ENCODE measurements around the gene RAB43.

The RAB43 gene

DNA sequence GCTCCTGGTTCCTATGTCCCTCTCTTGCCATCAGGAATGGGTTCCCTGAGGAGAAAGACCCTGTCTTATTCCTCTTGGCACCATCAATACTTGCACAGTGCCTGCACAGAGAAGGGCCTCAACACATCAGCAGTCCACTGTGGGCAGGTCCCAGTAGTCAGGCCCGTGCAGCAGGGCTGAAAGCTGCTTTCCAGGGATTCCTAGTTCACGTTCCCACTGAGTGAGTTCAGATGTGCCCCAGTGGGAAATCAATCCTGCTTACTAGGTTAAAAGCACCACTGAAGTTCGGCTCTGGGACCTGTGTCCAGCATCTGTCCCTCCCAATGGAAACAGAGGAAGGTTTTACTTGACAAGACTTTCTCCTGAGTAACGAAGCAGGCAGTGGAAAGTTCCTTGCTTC lies 15.7 kb downstream of the RAB43 start:
- no peaks in the 10 kb centered on the region for H3K9me3 ChIP-seq (ENCODE audit: low read length)
- H3K4me2 ChIP-seq (ENCODE audit: low read length), result no peak overlapping the region
- TF ChIP-seq, protein P1, sequence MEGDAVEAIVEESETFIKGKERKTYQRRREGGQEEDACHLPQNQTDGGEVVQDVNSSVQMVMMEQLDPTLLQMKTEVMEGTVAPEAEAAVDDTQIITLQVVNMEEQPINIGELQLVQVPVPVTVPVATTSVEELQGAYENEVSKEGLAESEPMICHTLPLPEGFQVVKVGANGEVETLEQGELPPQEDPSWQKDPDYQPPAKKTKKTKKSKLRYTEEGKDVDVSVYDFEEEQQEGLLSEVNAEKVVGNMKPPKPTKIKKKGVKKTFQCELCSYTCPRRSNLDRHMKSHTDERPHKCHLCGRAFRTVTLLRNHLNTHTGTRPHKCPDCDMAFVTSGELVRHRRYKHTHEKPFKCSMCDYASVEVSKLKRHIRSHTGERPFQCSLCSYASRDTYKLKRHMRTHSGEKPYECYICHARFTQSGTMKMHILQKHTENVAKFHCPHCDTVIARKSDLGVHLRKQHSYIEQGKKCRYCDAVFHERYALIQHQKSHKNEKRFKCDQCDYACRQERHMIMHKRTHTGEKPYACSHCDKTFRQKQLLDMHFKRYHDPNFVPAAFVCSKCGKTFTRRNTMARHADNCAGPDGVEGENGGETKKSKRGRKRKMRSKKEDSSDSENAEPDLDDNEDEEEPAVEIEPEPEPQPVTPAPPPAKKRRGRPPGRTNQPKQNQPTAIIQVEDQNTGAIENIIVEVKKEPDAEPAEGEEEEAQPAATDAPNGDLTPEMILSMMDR (IDR thresholded peaks at IDR 0.05; ENCODE audit: low read length), result no peak
- no peak for TF ChIP-seq EZH2 (IDR thresholded peaks at IDR 0.05; ENCODE audit: borderline replicate concordance, low read length)
- peaks cover 19% of the 10 kb centered on the region for H3K36me3 ChIP-seq (ENCODE audit: insufficient read depth, low read length)
- peak overlapping the region; percentile 8 for H3K27ac ChIP-seq (ENCODE audit: low read depth, low read length, poor library complexity, severe bottlenecking)
- H3F3A ChIP-seq (ENCODE audit: insufficient read depth, low read length), result no peaks in the 10 kb centered on the region
- no peak overlapping the region for H2AFZ ChIP-seq (ENCODE audit: low read length)
- H3K27me3 ChIP-seq (ENCODE audit: insufficient read depth, low read length), result no peaks in the 10 kb centered on the region
- peaks cover 26% of the 10 kb centered on the region for H3K4me1 ChIP-seq (ENCODE audit: insufficient read depth, low read length, severe bottlenecking)
- H3K79me2 ChIP-seq (ENCODE audit: insufficient read depth, low read length), result no peaks in the 10 kb centered on the region
- H3K9ac ChIP-seq (ENCODE audit: low read length), result no peak overlapping the region
- H3K4me3 ChIP-seq (ENCODE audit: low read depth, low read length, poor library complexity, severe bottlenecking), result no peak overlapping the region
- H3K9me2 ChIP-seq (ENCODE audit: low read depth, low read length), result no peaks in the 10 kb centered on the region
- H4K20me1 ChIP-seq (ENCODE audit: insufficient read depth, low read length), result no peaks in the 10 kb centered on the region

DNA sequence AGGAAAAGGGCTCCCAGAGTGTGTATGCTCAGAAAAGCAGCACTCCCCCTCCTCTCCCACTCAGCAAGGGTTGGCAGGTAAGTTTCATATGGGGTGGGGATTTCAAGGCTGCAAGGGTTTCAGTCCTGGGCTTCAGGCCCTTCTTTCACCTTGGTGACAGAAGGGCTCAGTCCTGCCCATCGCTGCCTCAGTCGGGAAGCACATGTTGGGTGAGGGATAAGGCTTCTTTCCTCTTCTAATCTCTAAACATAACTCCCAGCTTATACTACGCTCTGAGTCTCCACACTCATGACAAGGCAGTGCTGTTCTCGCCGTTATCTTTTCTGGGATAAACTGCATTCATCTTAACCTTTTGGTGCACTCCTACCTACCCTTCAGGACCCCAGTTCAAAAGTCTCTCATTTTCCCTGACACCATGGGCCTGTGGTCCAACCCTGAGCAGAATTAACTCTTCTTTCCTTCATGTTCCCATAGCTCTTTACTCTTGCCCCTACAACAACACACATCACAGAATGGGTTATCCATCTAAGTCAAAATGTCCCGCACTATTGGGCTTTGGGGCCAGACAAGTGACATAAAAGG lies 17.0 kb downstream of the RAB43 start:
- Histone ChIP-seq H3K9ac (ENCODE audit: low read length) (no peak overlapping the region; the same call in 1 of the 2 replicates), H3K9me2 (ENCODE audit: low read depth, low read length) (no peaks in the 10 kb centered on the region), H3K27ac (ENCODE audit: low read depth, low read length, poor library complexity, severe bottlenecking) (peak overlapping the region; percentile 87), H3F3A (ENCODE audit: insufficient read depth, low read length) (no peaks in the 10 kb centered on the region), H3K27me3 (ENCODE audit: insufficient read depth, low read length) (no peaks in the 10 kb centered on the region), H3K9me3 (ENCODE audit: low read length) (no peaks in the 10 kb centered on the region), H3K79me2 (ENCODE audit: insufficient read depth, low read length) (no peaks in the 10 kb centered on the region), H3K4me3 (ENCODE audit: low read depth, low read length, poor library complexity, severe bottlenecking) (no peak overlapping the region), H3K4me1 (ENCODE audit: insufficient read depth, low read length, severe bottlenecking) (peaks cover 26% of the 10 kb centered on the region), H3K36me3 (ENCODE audit: insufficient read depth, low read length) (peaks cover 19% of the 10 kb centered on the region), H3K4me2 (ENCODE audit: low read length) (no peak overlapping the region), H4K20me1 (ENCODE audit: insufficient read depth, low read length) (no peaks in the 10 kb centered on the region), H2AFZ (ENCODE audit: low read length) (no peak overlapping the region)
- TF ChIP-seq, protein P1 (IDR thresholded peaks at IDR 0.05; ENCODE audit: low read length), result no peak
- TF ChIP-seq EZH2 (IDR thresholded peaks at IDR 0.05; ENCODE audit: borderline replicate concordance, low read length), result no peak

DNA sequence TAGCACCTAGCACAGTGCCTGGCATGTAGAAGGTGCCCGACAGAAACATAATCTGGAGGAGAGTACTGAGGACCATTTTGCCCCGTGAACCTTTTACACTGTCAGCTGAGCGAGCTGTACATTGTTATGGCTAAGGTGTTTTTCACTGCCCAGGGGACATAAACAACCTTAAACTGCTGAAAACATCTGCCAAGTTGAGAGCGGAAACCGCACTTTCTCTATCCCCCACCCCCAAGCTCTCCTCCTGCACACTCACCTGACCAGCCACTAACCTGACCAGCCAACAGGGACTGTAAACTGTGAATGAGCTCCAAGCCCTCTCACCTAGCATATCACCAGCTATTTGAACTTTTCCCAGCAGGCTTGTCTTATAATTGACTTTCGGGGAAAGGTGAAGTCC lies 17.6 kb downstream of the RAB43 start:
- H3K4me1 ChIP-seq (ENCODE audit: insufficient read depth, low read length, severe bottlenecking), result peaks cover 26% of the 10 kb centered on the region
- no peak for TF ChIP-seq EZH2 (IDR thresholded peaks at IDR 0.05; ENCODE audit: borderline replicate concordance, low read length)
- TF ChIP-seq, protein P1 (IDR thresholded peaks at IDR 0.05; ENCODE audit: low read length), result no peak
- no peaks in the 10 kb centered on the region for H3K79me2 ChIP-seq (ENCODE audit: insufficient read depth, low read length)
- no peak overlapping the region for H3K4me2 ChIP-seq (ENCODE audit: low read length)
- H2AFZ ChIP-seq (ENCODE audit: low read length), result no peak overlapping the region
- H3F3A ChIP-seq (ENCODE audit: insufficient read depth, low read length), result no peaks in the 10 kb centered on the region
- H3K9ac ChIP-seq (ENCODE audit: low read length), result no peak overlapping the region; the same call in 1 of the 2 replicates
- H3K27me3 ChIP-seq (ENCODE audit: insufficient read depth, low read length), result no peaks in the 10 kb centered on the region
- H4K20me1 ChIP-seq (ENCODE audit: insufficient read depth, low read length), result no peaks in the 10 kb centered on the region
- H3K36me3 ChIP-seq (ENCODE audit: insufficient read depth, low read length), result peaks cover 19% of the 10 kb centered on the region
- peak overlapping the region; percentile 87 for H3K27ac ChIP-seq (ENCODE audit: low read depth, low read length, poor library complexity, severe bottlenecking)
- H3K9me3 ChIP-seq (ENCODE audit: low read length), result no peaks in the 10 kb centered on the region
- H3K4me3 ChIP-seq (ENCODE audit: low read depth, low read length, poor library complexity, severe bottlenecking), result no peak overlapping the region
- H3K9me2 ChIP-seq (ENCODE audit: low read depth, low read length), result no peaks in the 10 kb centered on the region

Data from OCI-LY1 (cell line).